SHP77 treated with DMSO at 0.1 percent for 48 hours (cell line): Measurements from ENCODE around the gene HHLA2.
"Not testable (repeated sequence)": the region's sequence is repeated elsewhere in the genome, so short reads cannot be mapped to it uniquely, and the experiment has no call there.

Experiments
- DNase-seq: peaks from one replicate; lab custom pipeline; 2025; lab: John Stamatoyannopoulos, UW

The HHLA2 gene, protein sequence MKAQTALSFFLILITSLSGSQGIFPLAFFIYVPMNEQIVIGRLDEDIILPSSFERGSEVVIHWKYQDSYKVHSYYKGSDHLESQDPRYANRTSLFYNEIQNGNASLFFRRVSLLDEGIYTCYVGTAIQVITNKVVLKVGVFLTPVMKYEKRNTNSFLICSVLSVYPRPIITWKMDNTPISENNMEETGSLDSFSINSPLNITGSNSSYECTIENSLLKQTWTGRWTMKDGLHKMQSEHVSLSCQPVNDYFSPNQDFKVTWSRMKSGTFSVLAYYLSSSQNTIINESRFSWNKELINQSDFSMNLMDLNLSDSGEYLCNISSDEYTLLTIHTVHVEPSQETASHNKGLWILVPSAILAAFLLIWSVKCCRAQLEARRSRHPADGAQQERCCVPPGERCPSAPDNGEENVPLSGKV

DNA sequence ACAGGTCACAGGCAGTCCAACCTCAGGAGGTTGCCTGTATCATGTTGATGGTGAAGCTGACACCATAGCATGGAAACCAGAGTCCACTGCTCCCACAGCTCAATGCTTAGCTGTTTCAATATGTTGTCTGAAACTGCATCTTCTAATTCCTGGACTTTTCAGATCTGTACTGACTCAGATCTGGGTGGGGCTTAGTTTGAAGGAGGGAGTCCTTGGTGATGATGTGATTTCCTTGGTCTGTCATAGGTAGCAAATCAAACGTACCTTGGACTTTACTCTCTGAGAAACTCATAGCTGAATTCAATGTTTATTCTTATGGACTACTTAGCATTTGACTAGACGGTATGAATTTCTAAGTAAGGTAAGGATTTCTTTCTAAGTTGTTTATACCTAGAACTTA lies at the start of gene HHLA2:
Gene HHLA2 (plus strand): TSS at position 310 of the 400 bp plus-strand sequence. CDS start 55,266 bp downstream, outside the sequence.
- no peak for DNase-seq

DNA sequence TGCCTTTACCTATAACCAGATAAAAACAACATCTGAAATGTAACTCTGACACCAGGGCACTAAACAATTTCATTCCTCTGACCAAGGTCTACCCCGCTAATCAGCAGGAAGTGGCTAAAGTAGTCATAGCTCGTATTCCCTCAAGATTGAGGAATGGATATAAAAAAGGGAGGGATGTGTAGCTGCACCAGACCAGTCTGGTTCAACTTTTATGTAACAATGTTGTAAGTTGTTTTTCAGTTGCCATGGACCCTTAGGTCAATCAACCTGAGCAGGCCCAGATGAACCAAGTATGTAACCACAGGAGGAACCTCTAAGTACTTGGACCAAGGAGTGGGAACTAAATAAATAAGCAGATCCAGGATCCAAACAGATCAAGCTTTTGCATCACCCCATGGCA lies 45.7 kb upstream of the HHLA2 start:
- no peak for DNase-seq

DNA sequence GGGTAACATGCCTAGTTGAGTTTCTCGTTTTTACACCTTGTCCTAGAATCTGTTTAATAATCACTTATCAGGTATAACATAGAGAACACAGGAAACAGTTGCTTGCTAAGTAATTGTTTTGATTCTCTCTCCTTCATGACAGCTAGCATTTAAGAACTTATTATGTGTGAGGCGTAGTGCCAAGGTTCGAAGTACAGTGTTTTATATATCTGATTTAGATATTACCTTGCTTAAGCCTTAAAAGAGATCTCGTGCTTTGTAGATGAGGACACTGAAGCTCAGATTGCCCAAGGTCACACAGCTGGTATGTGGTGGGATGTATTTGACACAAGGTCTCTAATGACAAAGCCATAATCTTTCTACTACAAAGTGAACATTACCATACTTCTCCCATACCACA lies 45.1 kb upstream of the HHLA2 start:
- no peak for DNase-seq

DNA sequence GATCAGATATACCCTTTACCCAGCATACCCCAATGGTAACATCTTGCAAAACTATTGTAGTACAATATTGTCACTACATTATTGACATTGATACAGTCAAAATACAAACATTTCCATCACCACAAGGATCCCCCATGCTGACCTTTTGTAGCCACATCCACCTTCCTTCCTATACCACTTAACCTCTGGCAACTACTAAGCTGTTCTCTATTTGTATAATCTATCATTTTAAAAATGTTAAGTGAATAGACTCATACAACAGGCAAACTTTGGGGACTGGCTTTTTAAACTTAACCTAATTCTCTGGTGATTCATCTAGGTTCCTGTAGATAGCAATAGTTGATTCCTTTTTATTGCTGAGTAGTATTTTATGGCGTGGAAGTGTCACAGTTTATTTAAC lies 44.5 kb upstream of the HHLA2 start:
- DNase-seq, result no peak

DNA sequence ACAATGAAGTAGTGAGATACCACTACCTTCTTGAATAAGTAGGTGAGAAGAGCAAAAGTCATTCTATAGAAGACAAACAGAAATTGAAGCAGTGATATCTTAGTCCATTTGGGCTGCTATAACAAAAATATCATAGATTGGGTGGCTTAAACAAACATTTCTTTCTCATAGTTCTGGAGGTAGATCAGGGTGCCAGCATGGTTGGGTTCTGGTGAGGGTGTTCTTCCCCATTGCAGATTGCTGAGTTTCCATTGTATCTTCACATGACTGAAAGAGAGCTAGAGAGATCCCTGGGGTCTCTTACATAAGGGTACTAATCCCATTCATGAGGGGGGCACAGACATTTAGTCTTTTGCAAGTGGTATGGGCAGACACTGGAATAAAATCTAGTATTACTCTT lies 41.2 kb upstream of the HHLA2 start:
- DNase-seq, result no peak

DNA sequence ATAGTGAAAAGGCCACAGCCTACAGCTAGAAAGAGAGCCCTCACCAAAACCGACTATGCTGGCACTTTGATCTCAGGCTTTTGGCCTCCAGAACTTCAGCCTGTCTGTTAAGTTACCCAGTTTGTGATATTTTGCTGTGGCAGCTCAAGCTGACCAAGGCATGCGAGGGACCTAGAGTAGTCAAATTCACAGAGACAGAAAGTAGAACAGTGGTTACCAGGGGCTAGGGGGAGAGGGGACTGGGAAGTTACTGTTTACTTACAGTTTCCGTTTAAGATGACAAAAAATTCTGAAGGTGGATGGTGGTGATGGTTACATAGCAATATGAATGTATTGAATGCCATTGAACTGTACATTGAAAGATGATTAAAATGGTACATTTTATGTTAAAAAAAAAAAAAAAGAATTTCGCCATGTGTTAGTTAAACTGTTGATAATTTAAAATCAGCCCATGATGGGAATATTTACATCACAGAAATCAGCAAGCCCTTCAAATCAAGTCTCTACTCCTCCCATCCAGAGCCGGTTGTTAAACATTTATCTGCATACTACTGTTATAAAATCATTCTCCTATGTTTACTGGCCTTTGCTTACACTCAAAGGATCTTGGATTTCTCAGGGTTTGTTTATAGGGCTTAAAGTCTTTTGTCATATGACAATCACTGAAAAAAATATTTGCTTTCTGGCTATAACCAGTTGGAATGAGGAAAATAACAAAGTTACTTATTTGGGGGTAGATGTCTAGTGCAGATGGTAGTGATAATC lies 31.6 kb upstream of the HHLA2 start:
- DNase-seq, result not testable (repeated sequence)

DNA sequence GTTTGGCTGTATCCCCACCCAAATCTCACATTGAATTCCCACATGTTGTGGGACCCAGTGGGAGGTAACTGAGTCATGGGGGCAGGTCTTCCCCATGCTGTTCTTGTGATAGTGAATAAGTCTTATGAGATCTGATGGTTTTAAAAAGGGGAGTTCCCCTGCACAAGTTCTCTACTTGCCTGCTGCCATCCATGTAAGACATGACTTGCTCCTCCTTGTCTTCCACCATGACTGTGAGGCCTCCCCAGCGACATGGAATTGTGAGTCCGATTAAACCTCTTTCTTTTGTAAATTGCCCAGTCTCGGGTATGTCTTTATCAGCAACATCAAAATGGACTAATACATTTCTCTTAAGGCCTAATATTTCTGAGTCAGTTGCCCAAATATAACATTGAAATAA lies 28.1 kb upstream of the HHLA2 start:
- DNase-seq, result not testable (repeated sequence)

DNA sequence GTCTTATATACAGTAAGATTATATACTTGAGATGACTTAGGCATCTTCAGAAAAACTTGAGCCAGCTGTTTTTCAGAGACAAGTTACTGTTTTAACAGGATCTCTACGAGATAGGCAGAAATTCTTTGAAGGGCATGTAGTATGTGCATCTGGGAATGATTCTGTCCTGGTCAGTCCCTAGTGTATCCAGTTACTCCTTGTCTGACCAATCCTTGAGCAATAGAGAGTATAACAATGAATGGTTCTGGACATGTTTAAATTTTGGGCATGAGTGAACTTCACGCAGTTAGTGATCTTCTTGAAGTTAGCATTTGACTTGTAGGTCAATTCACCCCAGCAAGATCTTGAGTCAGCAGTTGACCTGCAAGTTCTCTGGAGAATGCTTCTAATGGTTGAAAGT lies 24.7 kb upstream of the HHLA2 start:
- DNase-seq, result no peak

DNA sequence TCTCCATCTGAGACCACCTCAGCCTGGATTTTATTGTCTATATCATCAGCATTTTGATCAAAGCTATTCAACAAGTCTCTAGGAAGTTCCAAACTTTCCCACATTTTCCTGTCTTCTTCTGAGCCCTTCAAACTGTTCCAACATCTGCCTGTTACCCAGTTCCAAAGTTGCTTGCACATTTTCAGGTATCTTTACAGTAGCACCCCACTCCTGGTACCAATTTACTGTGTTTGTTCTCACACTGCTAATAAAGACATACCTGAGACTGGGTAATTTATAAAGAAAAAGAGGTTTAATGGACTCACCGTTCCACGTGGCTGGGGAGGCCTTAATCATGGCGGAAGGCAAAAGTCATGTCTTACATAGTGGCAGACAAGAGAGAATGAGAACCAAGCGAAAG lies 17.3 kb upstream of the HHLA2 start:
- not testable (repeated sequence) for DNase-seq

DNA sequence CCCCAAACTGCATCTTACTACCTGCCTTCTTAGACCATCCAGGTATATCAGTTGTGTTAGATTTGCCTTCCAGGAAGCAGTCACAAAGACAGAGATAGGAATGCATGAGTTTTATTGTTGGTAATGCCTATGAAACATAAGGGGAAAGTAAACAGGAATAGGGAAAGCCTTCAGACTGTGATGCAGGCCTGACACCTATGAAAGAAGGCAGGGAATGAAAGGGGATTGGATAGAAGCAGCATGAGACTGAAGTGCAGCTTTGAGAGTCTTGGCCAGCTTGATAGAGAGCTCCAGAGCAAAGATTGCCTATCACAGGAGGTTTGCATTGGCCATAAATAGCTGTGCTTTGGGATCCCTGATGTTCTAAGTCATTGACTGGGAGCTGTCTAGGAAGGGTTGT lies 15.9 kb upstream of the HHLA2 start:
- no peak for DNase-seq

DNA sequence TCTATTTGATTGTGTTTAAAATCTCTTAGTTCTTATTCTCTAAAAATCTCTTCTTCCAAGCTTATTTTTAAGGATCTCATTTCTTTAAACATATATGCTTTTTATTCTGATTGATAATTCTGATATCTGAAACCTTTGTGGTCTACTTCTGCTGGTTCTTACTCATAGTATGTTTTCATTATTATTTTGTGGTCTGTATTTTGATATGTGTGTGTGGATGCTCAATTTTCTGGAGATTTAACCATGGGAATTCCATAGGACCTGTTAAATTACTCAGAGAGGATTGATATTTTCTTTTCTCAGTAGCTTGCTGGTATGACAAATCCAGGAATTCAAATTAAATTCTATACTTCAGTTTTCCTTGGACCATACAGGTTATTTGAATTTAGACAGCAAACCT lies 14.7 kb upstream of the HHLA2 start:
- DNase-seq, result no peak

DNA sequence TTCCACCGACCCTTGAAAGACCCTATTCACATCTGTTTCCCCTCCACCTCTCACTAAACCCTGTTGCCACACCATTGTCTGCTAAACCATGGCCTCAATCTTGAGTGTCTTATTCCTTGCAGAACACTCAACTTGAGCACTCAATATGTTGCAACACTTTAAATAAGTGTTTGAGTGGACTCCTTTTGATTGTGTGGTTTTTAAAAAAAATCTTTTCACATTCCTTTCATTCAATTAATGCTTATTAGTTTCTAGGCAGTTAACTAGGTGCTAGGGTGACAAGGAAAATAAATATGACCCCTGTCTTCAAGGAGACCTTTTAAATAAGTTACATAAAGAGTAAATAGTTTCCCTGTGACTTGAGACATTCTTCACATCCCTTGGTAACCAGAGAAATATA lies 13.3 kb upstream of the HHLA2 start:
- DNase-seq, result no peak

DNA sequence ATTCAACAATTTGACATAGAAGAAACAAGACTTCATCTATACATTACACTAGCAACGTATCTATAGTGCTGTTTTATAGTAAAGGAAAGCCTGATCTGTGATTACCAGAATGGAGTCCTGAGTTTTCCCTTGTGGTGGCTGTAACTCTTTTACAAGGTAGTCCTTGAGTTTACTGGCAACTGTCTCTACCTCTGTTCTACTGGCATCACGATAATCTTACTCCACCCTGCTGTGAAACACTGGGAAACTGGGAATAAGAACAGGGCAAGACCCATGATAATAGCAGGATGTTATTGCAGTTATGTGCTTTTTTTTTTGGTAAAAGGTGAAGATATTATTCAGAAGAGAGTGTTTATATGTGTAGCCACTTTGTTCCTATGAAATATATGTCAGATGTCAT lies 12.4 kb upstream of the HHLA2 start:
- DNase-seq, result no peak

DNA sequence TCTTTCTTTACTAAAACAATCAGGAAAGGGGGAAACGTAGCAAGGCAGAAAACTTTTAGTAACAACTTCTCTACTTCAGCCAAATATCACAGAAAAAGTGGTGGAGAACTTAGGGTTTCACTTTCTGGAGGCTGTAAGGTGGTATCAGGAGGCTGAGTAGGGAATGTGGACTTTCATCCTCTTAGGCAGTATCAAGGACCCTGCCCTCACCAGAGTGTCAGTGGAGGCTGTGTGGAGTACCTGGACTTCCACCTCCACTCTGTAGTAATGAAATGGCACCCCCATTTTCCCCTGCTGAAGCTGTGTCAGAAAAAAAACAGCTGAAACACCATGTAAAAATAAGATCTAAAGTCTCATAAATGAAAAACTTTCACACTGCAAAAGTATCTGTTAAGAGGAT lies 11.2 kb upstream of the HHLA2 start:
- no peak for DNase-seq

DNA sequence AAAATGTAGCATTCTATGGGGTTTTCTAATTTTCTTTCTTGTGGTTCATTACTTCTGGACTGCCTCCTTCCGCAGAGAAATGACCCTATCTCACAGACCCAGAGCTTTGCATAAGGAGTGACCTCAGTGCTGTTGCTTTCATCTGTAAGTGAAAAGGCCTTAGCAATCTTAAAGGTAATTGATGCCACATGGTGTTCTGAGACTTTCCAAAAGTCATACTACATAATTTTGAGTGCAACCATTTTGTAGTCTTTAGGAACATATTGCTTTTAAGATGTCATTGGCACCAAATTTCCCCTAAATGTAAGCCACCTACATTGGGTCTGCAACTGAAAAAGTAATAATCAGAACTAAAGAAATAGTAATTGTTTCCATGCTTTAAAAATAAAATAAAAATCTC lies 9.2 kb upstream of the HHLA2 start:
- DNase-seq, result no peak

DNA sequence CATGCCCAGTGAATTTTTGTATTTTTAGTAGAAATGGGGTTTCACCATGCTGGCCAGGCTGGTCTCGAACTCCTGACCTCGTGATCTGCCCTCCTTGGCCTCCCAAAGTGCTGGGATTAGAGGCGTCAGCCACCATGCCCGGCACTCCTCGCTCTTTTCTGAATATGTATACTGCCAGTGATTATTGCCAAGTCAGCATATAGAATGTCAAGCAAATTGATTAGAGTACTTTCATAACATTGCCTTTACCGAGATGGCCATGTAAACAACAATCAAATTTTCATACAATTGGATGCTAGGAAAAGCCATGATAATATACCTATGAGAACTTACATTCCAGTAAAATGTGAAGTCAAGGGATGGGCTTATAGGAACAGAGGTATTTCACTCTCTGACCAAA lies 8.2 kb upstream of the HHLA2 start:
- DNase-seq, result not testable (repeated sequence)

DNA sequence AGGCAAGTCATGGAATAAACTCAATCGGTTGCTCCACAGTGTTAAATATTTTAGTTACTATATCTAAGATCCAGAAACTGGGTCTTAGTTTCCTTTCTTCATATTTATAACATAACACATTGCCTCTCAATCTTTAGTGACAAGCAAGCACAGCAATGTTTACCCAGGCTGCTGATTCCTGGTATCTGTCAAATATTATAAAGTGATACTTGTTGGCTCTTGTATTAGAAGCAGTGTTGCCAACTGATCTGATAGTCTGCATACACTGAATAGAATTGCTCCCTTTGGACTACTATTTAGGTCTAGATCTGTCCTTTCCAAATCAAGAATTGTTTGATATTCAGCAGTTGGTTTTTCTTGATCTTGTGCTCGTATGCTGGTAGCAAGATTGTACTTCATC lies 7.2 kb upstream of the HHLA2 start:
- DNase-seq, result no peak

DNA sequence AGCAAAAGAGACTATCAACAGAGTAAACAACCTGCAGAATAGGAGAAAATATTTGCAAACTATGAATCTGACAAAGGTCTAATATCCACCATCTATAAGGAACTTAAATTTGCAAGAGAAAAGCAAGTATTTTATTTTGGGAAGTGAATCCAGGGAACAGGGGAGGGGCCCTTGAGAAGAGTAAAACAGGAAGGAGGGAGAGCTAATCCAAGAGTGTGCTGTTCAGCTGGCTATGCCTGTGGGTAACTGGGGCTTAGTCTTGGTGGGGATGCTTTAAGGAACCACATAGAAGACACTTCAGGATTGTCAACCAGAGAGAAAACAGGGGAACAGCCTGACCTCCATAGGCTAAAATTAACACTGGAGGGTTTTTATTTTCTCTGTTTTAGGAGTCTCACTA lies 3.9 kb upstream of the HHLA2 start:
- DNase-seq, result no peak

DNA sequence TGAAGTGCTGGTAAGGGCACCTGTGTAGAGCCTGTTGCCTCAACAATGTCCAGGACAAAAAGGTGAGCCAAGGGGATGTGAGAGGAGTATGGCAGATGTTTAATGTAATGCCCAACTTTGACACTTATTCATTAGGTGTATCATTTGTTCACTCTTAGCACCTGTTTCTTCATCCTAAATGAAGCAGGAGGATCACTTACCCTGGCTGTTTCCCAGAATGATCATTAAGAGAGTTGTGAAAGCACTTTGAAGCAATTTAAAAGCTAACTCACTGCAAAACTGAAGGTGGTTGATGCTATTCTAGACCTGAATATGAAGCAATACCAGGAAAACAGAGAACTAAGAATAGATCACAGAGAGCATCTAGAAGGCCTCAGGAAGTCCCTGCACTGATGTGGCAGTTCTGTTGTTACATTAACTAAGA lies 3.4 kb upstream of the HHLA2 start:
- no peak for DNase-seq

DNA sequence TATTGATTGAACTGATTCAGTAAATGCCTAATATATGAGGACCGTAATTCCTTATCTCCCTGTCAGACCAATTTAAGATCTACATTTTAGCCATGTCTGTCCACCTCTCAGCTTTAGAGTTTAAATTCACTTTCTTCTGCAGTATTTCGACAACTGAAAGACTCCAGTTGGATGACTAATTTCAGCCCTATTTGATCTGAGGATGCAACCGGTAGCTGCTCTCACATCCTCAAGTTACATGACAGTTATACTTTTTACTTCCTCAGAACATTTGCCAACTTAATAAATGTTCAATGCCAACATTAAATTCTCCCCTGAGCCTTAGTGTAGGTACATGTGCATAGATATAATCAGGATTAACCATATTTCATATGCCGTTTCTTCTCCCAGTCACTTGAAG lies 2.5 kb upstream of the HHLA2 start:
- no peak for DNase-seq

DNA sequence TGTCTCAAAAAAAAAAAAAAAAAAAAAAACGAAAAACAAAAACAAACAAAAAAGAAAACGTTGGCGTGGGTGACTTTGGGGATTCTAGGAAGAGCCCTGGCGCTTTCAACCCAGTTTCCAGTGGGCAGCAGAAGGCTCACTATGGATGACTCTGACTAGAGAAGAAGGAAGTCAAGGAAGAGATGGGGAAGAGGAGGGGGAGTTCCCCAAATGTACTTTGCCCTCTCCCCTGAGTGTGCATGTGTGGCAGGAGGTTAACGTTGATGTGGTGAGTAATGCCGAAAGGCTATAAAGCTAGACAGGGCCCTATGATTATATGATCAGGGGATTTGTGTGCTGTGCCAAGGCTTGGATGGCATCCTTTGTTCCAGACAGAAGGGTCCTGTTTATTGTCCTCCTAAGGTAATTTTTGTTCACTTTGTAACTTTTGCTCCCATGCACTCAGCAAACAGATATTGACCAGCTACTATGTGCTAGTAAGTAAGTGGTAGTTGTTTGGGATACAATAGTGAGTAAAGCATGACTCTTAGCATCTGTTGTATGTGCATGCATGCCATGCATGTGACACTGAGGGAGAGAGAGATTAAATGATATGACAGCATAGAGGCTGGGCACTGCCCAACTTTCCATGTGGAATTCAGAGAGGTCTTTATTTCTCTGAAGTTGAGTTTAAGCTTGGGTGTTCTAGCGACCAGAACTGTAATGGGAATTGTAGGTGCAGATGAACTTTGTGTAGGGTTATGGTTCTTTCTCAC lies 750 bp upstream of the HHLA2 start:
- DNase-seq, result no peak

DNA sequence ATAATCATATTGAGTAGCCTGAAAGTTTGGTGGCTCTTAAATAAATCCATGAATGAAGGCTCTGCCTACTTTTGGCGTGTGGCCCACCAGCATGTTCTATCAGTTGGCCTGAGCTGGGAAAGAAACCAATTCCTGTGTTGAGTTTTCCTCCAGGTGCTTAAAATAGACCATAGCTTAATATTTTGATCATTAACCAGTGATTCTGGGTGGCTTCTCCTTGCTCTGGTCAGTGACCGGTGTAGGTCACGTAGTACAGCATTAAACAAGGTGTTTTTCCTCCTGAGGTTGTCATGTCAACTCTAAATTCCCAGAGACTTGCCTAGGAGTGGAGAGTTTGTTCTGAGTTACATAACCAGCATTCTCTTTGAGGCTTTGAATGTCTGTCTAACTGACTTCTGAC lies 1.3 kb downstream of the HHLA2 start:
- no peak for DNase-seq

DNA sequence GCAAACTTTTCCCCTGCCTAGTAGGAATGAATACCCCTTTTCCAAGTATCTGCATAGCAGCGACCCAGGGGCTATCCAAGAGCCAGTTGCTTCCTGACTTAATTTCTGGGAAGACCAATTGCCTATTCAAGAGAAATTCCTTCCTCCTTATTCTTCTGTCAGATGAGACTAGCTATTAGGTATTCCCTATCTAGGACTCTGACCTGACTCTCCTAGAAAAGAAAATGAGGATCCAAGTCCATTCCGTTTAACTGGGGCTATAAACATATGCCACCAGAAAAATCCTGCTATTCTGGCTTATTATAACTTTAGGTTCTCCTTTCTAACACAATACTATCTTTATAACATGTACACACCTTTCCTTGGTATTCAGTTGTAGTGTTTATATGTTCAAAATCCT lies 1.7 kb downstream of the HHLA2 start:
- DNase-seq, result no peak
